GM13977 (cell line): ENCODE measurements around the gene SLC4A8.
"Not testable (repeated sequence)": the region's sequence is repeated elsewhere in the genome, so short reads cannot be mapped to it uniquely, and the experiment has no call there.

Experiments
- DNase-seq: peaks from one replicate; pipeline ENCODE4 v3.0.0; 2012; ENCODE audit warnings: low spot score
- in situ Hi-C: fragments of 300-500 bp; cut with MboI; formaldehyde crosslinking; loops from one replicate; pipeline ENCODE4 v1.12.0; 2022; ENCODE audit warnings: low sequenced_read_pairs, low pct_unique_long_range_greater_than_20kb, mixed read lengths, inconsistent platforms; ENCODE audit not compliant: unreplicated experiment
- TF ChIP-seq, protein P1 (sequence below): IDR thresholded peaks from 2 replicates; pipeline ENCODE4 v1.5.1; 2012; ENCODE audit warnings: mild to moderate bottlenecking, control low read depth; ENCODE audit not compliant: insufficient read depth; ENCODE audit errors: extremely low read depth, missing control alignments

SLC4A8 gene

GRCh38 chr12:51449580-51450246 lies 25.1 kb downstream of the SLC4A8 start:
- TF ChIP-seq, protein P1, sequence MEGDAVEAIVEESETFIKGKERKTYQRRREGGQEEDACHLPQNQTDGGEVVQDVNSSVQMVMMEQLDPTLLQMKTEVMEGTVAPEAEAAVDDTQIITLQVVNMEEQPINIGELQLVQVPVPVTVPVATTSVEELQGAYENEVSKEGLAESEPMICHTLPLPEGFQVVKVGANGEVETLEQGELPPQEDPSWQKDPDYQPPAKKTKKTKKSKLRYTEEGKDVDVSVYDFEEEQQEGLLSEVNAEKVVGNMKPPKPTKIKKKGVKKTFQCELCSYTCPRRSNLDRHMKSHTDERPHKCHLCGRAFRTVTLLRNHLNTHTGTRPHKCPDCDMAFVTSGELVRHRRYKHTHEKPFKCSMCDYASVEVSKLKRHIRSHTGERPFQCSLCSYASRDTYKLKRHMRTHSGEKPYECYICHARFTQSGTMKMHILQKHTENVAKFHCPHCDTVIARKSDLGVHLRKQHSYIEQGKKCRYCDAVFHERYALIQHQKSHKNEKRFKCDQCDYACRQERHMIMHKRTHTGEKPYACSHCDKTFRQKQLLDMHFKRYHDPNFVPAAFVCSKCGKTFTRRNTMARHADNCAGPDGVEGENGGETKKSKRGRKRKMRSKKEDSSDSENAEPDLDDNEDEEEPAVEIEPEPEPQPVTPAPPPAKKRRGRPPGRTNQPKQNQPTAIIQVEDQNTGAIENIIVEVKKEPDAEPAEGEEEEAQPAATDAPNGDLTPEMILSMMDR = no peak
- no peak for DNase-seq
- in situ Hi-C loops = no loop called here

DNA sequence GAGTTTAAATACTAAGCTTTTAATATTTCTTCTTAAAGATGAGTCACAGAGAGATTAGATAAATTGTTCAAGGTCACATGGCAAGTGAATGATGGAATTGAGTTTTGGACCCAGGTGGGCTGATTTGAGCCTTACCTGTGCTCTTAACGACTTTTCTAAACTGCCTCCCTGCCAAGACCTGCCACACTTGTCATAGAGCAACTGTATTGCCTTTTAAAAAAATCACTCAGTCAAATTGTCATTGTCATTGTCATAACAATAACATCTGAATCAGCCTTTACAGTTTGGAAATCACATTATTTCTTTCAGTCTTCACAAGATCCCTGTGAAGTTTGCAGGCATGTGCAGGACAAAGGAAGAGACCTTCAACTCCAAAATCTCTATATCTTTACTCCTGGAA lies 25.7 kb downstream of the SLC4A8 start:
- no peak for DNase-seq
- in situ Hi-C loops = no loop called here
- TF ChIP-seq, protein P1 = no peak

DNA sequence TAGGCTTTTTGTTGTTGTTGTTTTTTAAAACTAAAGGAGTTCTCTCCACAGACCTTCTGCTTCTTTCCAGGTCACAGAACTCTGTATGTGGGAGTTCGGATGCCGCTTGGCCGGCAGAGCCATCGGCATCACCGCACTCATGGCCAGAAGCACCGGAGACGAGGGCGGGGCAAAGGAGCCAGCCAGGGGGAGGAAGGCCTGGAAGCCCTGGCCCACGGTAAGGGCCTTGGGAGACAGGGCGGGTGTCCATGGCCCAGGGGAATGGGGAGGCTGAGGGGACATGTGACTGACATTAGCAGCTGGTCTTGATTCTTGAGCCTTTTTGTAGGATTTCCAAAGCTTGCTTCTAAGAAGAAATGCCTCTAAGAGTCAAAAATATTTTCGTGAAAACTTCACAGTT lies 26.2 kb downstream of the SLC4A8 start:
- no peak for DNase-seq
- in situ Hi-C loops = no loop called here
- TF ChIP-seq, protein P1 = no peak

GRCh38 chr12:51454016-51454415 lies 29.4 kb downstream of the SLC4A8 start:
- in situ Hi-C loops, DNase-seq: not testable (repeated sequence)

GRCh38 chr12:51455050-51455449 lies 30.4 kb downstream of the SLC4A8 start:
- in situ Hi-C loops, DNase-seq: not testable (repeated sequence)

- TF ChIP-seq, protein P1 = no peak
- DNase-seq = no peak
Measured at GRCh38 chr12:51458635-51459034, 34.0 kb downstream of the SLC4A8 start.

DNA sequence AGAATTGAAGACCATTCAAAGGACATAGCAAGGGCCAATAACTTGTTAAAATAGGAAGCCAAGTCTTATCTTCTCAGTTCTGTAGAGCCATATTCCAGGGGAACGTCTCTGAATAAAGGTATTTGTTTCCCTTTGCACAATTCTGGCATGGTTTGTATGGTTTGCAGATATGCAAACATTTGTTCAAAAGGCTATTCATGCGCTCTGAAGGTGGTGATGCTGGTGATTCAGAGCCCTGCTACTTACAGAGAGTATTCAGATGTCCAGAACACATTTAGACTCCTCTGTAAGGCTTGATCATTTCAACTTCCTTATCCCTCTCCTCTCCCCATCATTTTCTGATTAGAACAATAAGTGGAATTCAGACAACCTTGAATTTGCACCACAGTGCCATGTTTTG lies 35.9 kb downstream of the SLC4A8 start:
- no peak for DNase-seq

More at GRCh38 chr12:51458635-51459034, 34.0 kb downstream of the SLC4A8 start:
- in situ Hi-C loops = no loop called here

More for the DNA sequence above, 35.9 kb downstream of the SLC4A8 start:
- TF ChIP-seq, protein P1 = no peak
- in situ Hi-C loops = no loop called here
